ENCODE results near the gene KCTD13.
A peak's percentile ranks its signal among the peaks of the same experiment; 100 is the strongest.

Gene KCTD13

DNA sequence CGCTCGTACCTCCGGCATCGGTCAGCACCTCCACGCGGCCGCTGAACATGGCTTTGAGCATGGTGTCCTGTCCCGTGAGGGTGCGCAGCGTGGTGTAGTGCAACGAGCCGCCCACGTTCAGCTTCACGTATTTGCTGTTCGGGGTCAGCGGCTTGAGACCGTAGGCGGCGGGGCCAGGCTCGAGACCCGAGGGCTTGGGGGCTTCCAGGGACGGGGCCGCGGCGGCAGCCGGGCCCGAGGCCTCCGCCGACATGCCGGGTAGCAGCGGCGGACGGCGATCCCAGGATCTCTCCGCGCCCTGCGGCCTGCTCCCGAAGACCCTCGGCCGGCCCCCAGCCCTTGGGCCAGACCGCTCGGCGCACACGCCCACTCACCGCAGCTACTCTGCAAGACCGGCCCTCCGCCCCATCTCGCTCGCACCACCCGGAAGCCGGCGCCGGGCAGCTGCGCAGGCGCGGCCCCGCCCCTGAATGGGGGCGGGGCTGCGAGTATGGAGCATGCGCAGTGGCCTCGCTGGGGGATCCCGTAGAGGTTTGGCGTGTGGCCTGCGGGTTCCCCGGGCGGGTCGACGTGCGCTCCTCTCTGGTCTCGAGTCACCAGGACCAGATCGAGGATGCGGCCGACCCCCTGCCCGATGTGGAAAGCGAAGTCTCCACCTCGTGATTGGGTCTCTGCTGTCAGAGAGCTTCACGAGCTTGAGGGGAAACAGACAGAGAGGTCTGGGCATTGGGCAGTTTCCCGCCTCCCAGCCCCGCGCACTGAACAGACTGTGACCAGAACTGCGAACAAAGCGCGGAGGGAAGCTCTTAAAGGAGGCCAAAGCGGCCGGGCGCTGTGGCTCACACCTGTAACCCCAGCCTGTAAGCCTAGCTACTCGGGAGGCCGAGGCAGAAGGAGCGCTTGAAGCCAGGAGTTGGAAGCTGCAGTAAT is at the start of gene KCTD13:
TSS of gene KCTD13 (minus strand) at position 446 of the 930 bp plus-strand sequence. CDS start at position 253, 193 bp downstream.
- DNase-seq = peak; percentile 90 to 95
- peak; percentile 91 for TF ChIP-seq POLR2A (IDR thresholded peaks at IDR 0.05; ENCODE audit: low read length)
- no peak for TF ChIP-seq GATA1 (IDR thresholded peaks at IDR 0.05; ENCODE audit: low read depth, low read length)

GRCh38 chr16:29975134-29975538 is 49.1 kb upstream of the KCTD13 start:
- DNase-seq = no peak
- TF ChIP-seq GATA1 (IDR thresholded peaks at IDR 0.05; ENCODE audit: low read depth, low read length) = no peak
- TF ChIP-seq POLR2A (IDR thresholded peaks at IDR 0.05; ENCODE audit: low read length) = no peak

DNA sequence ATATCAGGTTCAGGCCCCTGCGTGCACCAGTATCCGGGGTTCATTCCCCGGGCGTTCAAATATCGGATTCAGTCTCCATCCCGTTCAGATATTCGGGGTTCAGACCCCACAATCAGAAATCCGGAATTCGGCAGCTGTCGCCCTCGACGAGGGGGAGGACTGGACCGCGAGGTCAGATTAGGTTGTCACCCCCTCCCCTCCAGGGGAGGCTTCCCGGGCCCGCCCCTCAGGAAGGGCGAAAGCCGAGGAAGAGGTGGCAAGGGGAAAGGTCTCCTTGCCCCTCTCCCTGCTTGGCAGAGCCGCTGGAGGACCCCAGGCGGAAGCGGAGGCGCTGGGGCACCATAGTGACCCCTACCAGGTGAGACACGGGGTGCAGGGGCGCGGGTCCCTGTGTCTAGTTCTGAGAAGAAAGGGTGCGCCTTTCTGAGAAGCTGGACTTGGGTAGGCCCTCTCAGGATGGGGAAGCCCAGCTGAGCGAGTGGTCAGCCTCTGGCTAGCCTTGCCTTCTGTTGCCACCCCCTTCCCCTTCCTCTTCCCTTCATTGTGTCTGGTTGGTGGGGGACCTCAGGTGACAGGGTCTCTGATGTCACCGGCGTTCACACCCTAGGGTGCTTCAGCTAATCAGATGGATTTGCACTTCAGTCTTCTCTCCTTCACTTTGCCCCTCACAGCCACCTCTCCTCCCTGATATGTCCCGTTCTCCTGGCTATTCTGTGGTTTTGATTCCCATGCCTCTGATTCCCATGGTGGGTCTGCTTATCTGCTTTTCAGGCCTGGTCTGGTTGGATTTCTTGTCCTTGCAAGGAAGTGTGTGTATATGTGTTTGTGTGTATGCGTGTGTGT is 48.5 kb upstream of the KCTD13 start:
- DNase-seq = peak in 1 of 2 experiments; percentile 54
- no peak for TF ChIP-seq GATA1 (IDR thresholded peaks at IDR 0.05; ENCODE audit: low read depth, low read length)
- no peak for TF ChIP-seq POLR2A (IDR thresholded peaks at IDR 0.05; ENCODE audit: low read length)

DNA sequence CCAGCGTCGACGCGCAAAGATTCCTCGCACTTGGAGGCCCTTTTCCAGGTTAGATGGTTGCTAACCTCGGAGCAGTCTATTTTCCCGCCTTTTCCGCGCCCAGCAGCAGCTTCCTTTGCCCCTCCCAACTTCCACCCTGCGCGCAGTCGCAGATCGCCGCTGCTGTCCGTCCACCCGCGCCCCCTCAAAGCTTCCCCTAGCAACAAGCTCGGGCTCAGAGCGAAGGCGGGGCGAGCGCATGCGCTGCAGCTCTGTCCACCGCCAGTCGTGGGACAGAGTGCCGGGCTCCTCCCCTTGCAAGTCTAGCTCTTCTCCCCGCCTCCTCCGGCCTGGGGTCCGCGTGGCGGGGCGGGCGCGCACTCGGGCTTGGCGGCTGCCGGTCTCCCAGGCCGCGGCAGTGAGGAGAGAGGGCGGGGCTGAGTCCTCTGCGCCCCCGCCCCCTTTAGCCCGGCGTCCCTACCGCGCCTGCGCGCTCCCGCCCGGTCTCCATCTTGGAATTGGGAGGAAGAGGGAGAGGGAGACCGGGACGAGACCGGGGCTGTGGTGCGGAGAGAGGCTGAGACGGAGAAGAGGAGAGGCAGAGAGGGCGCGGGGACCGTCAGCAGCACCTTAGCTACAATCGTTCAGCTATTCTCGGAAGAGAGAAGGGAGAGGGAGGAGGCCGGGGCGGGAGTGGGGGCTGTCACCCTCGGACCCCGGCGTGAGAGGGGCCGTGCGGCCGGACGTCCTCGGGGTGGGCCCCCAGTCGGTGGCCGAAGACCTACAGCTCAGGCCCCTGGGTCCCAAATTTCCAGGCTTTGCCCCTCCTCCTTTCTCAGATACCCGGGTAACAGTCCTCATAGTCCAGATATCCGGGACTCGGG is 47.6 kb upstream of the KCTD13 start, which contains the start of gene TAOK2:
TSS of gene TAOK2 (plus strand) at position 485 of the 863 bp plus-strand sequence. CDS start 3,905 bp downstream, outside the sequence.
- TF ChIP-seq GATA1 (IDR thresholded peaks at IDR 0.05; ENCODE audit: low read depth, low read length) (no peak), POLR2A (IDR thresholded peaks at IDR 0.05; ENCODE audit: low read length) (peak; percentile 81)
- peak; percentile 98 to 99 for DNase-seq

DNA sequence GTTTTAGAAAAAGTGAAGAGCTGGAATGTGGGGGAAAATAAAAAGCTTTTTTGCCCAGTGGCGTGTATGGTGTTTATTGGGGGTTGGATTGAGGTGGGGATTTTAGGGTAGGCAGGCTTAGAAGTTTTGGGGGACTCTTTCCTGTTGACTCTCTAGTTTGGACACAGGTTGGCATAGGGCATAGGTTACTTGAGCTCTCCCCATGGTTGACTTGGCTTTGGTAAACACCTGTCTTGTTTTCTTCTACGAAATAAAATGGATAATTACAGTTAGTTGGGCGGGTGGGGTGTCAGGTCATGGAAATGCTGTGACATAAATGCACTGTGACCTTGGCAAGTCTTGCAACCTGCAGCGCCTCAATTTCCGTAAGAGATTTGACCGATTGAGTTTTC is 47.0 kb upstream of the KCTD13 start:
- TF ChIP-seq GATA1 (IDR thresholded peaks at IDR 0.05; ENCODE audit: low read depth, low read length) = no peak
- no peak for TF ChIP-seq POLR2A (IDR thresholded peaks at IDR 0.05; ENCODE audit: low read length)
- DNase-seq = no peak

DNA sequence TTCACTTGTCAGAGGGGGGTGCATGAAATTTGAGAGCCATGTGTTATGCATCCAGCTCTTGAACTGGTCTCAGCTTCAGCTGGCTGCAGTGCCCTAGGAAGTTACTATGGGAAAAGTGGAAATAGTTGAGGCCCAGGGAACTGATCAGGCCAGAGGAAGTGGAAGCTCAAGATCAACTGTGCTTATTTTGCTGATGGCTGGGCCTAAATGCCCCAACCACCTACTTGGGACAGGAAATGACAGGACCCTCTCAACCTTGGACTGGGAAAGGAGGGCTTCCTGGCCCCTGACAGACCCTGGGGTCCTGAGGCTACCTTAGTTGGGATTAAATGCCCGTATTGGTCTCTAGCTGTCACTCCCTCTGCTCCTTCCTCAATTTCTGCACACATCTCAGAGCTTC is 46.5 kb upstream of the KCTD13 start:
- TF ChIP-seq GATA1 (IDR thresholded peaks at IDR 0.05; ENCODE audit: low read depth, low read length) = no peak
- TF ChIP-seq POLR2A (IDR thresholded peaks at IDR 0.05; ENCODE audit: low read length) = no peak
- no peak for DNase-seq

DNA sequence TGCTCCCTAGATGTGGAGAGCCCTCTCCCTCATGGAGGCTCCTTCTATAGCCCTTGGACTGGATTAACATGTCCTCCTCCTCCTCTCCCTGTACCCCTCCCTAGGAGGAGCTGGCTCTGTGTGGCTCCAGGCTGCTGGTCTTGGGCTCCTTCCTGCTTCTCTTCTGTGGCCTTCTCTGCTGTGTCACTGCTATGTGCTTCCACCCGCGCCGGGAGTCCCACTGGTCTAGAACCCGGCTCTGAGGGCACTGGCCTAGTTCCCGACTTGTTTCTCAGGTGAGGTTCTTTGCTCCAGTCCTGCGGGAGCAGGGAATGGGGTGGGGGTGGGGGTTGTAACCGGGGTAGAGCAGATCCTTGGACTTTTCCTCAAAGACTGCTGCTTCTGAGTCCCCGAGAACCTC is 45.3 kb upstream of the KCTD13 start:
- no peak for DNase-seq
- TF ChIP-seq POLR2A (IDR thresholded peaks at IDR 0.05; ENCODE audit: low read length) (no peak), GATA1 (IDR thresholded peaks at IDR 0.05; ENCODE audit: low read depth, low read length) (no peak)

- TF ChIP-seq POLR2A (IDR thresholded peaks at IDR 0.05; ENCODE audit: low read length) (no peak), GATA1 (IDR thresholded peaks at IDR 0.05; ENCODE audit: low read depth, low read length) (no peak)
- DNase-seq = no peak
Measured at GRCh38 chr16:29968205-29968604, 42.2 kb upstream of the KCTD13 start.

DNA sequence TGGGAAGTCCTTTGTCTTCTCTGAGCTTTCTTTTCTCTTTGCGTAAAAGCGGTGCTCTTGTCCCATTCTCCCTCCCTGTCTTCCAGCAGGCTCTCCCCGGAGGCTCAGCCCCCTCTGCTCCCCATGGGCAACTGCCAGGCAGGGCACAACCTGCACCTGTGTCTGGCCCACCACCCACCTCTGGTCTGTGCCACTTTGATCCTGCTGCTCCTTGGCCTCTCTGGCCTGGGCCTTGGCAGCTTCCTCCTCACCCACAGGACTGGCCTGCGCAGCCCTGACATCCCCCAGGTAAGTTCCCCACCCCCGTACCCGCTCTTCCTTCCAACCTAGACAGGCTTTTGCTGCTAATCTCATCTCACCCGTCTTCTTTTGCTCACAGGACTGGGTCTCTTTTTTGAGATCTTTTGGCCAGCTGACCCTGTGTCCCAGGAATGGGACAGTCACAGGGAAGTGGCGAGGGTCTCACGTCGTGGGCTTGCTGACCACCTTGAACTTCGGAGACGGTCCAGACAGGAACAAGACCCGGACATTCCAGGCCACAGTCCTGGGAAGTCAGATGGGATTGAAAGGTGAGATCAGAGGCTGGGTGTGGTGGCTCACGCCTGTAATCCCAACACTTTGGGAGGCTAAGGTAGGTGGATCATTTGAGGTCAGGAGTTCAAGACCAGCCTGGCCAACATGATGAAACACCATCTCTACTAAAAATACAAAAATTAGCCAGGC is 37.2 kb upstream of the KCTD13 start:
- no peak for TF ChIP-seq POLR2A (IDR thresholded peaks at IDR 0.05; ENCODE audit: low read length)
- TF ChIP-seq GATA1 (IDR thresholded peaks at IDR 0.05; ENCODE audit: low read depth, low read length) = no peak
- DNase-seq = no peak

DNA sequence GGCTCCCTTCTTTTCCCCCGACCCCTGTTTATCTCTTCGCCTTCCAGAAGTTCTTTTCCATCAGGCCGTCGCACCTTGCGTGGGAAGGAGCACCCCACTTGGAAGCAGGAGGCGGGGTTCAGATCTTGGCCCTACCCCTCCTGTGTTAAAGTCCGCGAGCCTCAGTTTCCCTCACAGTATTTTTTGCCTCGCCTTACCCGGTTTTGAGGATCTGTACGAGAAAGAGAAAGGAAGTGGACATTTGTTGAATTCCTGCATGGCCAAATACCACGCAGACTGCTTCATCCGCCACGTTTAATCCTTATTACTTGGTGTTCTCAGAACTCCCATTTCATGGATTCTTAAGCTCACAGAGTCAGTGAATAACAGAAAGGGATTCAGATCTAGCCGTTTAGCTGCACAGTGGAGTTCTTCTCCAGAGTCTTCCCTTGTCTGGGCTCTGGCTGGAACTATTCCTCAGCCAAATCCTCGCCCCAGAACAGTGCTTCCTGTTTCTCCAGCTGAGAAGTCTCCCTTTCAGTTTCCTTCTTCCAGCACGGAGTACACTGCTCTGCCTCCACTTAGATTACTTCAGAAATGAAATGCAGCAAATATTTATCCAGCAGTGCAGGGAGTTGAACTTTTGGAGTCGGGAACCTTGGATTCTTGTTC is 36.4 kb upstream of the KCTD13 start:
- no peak for TF ChIP-seq POLR2A (IDR thresholded peaks at IDR 0.05; ENCODE audit: low read length)
- no peak for TF ChIP-seq GATA1 (IDR thresholded peaks at IDR 0.05; ENCODE audit: low read depth, low read length)
- no peak for DNase-seq

DNA sequence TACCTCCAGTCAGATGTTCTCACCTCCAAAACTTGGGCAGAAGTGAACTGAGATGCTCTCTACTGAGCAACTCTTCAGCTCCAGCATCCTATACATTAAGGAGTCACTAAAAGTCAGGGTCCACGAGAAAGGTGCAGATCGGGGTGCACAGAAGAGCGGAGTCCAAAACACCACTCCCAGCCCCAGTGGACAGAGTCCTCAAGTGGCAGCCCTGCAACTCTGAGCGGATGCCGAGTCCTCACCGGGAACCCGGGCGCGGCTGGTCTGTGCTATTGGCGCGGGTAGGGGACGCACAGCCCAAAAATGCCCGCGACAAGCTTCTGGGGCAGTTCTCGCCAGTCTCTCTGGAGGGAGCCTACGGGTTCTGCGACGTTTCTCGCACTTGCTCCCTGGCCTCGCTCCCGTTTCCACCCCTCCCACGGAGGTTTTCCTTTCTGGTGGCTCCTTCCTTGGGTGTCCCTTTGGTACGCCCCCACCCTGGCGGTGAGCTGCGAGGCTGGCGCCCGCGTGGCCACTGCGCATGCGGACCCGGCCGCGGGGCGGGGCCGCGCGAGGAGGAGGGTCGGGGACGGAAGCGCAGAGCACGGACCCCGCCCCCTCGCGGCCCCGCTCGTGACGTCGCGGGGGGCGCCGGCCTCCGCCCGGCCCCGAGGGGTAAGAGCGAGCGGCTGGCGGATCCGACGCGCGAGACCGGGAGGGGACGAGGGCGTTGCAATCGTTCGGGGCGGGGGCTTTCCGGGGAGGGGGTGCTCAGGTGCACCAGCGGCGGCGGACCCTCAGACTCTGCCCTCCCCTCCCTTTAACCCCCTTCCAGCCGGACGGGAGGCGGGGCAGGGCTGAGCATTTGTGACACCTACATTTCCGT is 35.7 kb upstream of the KCTD13 start, which contains the start of gene TMEM219:
TSS of gene TMEM219 (plus strand) at position 601 of the 865 bp plus-strand sequence. CDS start 1,065 bp downstream, outside the sequence.
- DNase-seq = peak; percentile 91 to 93

More for the DNA sequence above, 35.7 kb upstream of the KCTD13 start, which contains the start of gene TMEM219:
- TF ChIP-seq POLR2A (IDR thresholded peaks at IDR 0.05; ENCODE audit: low read length) (peak; percentile 73), GATA1 (IDR thresholded peaks at IDR 0.05; ENCODE audit: low read depth, low read length) (no peak)
